CD4-positive, alpha-beta T cell treated with Interleukin-15 for 1 hour (primary cell): Measurements from ENCODE around the gene HAP1.
"Not testable (repeated sequence)": the region's sequence is repeated elsewhere in the genome, so short reads cannot be mapped to it uniquely, and the experiment has no call there.

Source experiments
- DNase-seq: peaks from one replicate; pipeline ENCODE4 v3.0.0-alpha.2; 2020

The HAP1 gene, protein sequence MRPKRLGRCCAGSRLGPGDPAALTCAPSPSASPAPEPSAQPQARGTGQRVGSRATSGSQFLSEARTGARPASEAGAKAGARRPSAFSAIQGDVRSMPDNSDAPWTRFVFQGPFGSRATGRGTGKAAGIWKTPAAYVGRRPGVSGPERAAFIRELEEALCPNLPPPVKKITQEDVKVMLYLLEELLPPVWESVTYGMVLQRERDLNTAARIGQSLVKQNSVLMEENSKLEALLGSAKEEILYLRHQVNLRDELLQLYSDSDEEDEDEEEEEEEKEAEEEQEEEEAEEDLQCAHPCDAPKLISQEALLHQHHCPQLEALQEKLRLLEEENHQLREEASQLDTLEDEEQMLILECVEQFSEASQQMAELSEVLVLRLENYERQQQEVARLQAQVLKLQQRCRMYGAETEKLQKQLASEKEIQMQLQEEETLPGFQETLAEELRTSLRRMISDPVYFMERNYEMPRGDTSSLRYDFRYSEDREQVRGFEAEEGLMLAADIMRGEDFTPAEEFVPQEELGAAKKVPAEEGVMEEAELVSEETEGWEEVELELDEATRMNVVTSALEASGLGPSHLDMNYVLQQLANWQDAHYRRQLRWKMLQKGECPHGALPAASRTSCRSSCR

GRCh38 chr17:41734139-41734948, at the start of gene HAP1:
HAP1 (minus strand) TSS chr17:41734643; CDS start chr17:41734634, 9 bp downstream.
- no peak for DNase-seq

DNA sequence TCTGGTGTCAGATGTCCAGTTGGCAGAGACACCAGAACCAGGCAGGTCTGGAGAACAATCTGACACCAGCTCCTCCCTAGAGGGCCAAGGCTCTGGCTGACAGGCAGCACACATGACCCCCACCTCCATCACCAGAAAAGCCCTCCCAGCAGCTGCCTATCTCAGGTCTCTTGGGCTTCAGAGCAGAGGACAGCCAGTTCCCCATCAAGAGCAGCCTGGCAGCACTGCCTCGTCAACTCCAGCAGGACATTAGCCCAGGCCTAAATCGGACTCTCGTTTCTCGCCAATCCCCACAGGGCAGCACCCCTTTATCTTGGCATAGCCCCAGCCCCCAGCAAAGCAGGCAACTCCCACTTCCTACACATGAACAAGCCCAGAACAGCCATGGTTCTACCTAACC, 47.7 kb upstream of the HAP1 start:
- no peak for DNase-seq

- DNase-seq: no peak
Measured at GRCh38 chr17:41781404-41782110, 47.1 kb upstream of the HAP1 start.

- DNase-seq: no peak
Measured at GRCh38 chr17:41779954-41780353, 45.5 kb upstream of the HAP1 start.

GRCh38 chr17:41777574-41778188, 43.2 kb upstream of the HAP1 start:
- DNase-seq: no peak

GRCh38 chr17:41777157-41777573, 42.7 kb upstream of the HAP1 start:
- DNase-seq: no peak

DNA sequence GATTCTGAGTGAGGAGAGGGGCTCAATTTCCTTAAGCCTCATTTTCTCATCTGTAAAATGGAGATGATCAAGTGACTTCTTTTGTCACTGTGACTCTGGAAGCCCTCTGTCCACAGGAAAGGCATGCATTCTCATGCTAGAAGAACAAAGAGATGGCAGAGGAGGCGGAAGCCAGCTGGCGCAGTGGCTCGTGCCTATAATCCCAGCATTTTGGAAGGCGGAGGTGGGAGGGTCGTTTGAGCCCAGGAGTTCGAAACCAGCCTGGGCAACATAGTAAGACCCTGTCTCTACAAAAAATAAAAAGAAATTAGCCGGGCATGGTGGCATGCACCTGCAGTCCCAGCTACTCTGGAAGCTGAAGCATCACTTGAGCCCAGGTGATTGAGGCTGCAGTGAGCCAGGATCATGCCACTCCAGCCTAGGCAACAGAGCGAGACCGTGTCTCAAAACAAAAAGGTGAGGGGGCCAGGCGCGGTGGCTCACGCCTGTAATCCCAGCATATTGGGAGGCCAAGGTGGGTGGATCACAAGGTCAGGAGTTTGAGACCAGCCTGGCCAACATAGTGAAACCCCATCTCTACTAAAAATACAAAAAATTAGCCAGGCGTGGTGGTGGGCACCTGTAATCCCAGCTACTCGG, 41.9 kb upstream of the HAP1 start:
- not testable (repeated sequence) for DNase-seq

GRCh38 chr17:41775394-41776226, 41.2 kb upstream of the HAP1 start:
- DNase-seq: no peak

- no peak for DNase-seq
Measured at GRCh38 chr17:41773731-41774193, 39.3 kb upstream of the HAP1 start.

GRCh38 chr17:41773190-41773588, 38.7 kb upstream of the HAP1 start:
- DNase-seq: no peak

- no peak for DNase-seq
Measured at GRCh38 chr17:41772586-41773189, 38.2 kb upstream of the HAP1 start.

DNA sequence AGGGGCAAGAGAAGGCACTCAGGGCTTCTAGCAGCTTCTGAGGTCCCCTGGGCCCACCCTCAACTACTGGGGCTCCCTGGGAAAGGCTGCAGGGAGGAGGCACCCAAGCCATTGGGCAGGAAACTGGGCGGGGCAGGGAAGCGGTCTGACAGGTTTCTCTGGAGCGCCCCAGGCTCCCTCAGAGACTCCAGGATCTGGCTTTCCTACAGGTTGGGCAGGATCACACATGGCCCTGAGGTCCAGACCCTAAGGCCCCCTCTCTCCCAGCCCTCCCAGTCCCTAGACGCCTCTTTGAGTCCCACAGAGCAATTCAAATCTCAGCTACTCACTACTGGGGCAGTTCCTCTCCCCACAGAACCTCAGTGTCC, 37.8 kb upstream of the HAP1 start:
- DNase-seq: no peak

DNA sequence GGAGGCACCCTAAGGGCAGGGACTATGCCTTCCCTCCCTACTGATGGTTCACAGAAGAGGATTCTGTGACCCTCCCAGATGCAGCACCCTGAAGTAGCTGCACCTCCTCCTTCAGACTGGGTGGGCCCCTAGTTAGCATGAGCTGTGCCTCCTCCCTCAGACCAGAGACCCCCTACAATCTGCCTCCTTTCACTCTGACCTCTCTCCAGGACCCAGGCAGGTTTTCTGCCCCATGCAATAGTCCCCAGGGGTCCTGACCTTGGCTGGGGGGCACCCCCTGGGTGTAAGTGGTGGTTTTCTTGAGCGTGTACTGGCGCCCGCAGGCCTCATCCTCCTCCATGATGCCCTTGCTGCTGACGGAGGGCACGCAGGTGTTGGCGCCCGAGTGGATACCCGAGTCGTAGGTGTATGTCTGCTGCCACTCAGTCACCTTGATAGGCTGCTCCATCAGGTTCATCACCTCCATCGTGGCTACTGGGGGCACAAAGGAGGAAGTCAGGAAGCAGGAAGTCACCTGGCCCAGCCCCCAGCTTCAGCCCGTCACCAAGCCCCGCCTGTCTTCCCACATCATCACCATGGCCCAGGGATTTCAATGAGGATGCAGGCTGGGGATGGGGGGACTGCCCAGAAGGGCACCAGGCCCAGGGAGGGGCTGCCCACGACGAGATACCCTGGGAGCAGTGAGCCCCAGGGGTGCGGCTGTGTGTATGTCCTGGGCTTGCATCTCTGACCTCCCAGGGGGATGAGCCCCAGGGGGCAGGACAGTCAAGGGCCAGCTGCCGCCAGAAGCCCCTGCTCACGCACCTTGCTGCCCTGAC, 37.2 kb upstream of the HAP1 start:
- DNase-seq: no peak

DNA sequence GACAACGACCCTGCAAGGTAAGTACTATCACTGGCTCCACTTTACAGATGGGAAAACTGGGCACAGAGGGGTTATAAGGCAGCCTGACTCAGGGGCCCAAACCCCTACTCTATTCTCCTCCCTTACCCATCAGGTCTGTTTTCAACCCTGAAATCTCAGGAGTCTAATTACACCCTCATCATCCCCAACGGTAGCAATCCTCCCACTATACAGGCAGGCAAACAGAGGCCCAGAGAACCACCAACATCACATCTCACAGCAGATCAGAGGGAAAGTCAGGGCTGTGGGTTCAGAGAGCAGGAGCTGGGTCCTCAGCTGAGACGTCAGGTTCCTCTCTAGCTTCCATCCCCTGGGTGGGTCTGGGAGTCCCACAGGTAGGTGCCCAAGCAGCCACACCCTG, 35.5 kb upstream of the HAP1 start:
- no peak for DNase-seq

DNA sequence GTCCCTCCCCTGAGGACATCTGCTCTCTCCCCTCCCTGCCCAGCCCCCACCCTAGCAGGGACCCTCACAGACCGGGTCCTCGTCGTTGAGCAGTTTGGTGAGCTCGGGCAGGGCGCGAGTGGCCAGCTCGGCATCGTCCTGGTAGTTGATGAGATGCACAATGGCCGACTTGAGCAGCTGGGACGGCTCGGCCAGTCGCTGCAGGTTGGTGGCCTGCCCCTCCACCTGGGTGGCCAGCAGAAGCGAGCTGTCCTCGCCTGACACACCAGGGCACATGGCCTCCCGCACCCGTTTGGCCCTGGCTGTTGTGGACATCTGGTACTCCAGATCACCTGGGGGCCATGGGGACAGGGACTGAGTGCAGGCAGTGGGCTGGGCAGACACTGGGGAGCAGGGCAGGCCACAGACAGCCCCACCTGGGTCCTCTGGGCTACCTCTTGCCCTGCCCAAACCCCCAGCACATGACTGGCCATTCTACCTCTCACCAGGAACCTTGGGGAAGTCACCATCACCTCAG, 35.0 kb upstream of the HAP1 start:
- DNase-seq: no peak

DNA sequence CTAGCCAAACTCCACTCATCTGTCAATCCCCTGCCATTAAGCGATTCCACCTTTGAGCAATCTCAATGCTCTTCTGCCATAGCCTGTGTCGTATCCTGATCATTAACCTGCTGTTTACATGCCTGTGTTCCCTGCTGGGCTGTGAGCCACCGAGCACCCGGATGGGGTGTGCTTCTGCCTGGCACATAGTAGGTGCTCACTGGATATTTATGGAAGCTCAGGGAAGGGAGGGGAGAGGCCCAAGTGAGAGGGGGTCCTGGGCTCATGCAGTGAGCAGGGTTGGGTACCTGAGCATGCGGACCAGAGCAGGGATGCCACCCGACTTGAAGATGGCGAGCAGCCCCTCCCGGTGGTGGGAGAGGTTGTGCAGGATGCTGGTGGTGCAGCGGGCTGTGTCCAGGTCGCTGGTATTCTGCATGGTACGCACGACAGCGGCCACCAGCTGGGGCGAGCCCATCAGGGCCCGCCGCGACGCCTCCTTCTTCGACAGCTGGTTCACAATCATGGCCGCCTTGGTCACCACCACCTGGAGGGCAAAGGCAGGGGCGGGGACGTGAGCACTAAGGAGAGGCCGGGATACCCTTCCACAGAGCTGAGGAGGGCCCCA, 34.3 kb upstream of the HAP1 start:
- DNase-seq: no peak

GRCh38 chr17:41767324-41768042, 33.0 kb upstream of the HAP1 start:
- no peak for DNase-seq

GRCh38 chr17:41766135-41766534, 31.7 kb upstream of the HAP1 start:
- no peak for DNase-seq
